HG03039 (cell line): Measurements from ENCODE around the gene EEF1B2.

Source experiments
- ATAC-seq: cut with Tn5 transposase; IDR thresholded peaks from one replicate; pipeline ENCODE4 v1.9.1; 2021; ENCODE audit warnings: mild to moderate bottlenecking, moderate library complexity; ENCODE audit not compliant: unreplicated experiment

EEF1B2 gene

GRCh38 chr2:206211657-206212255, 52.1 kb downstream of the EEF1B2 start:
- no peak for ATAC-seq
